OCI-LY3 (cell line): ENCODE data around the gene ZNF175.

Experiments
- EZH2phosphoT487 ChIP-seq: fragments of 200-600 bp; shearing (Covaris generic); IDR thresholded peaks from 2 replicates; pipeline ENCODE4 v1.6.1; 2018; ENCODE audit warnings: antibody characterized with exemption, mixed run types, low read depth
- TF ChIP-seq, protein P1 (sequence below): fragments of 200-600, 300-600 bp; sonication (generic); IDR thresholded peaks from 2 replicates; pipeline ENCODE4 v1.5.1; 2014; ENCODE audit warnings: antibody characterized with exemption, low read length, low read depth

DNA sequence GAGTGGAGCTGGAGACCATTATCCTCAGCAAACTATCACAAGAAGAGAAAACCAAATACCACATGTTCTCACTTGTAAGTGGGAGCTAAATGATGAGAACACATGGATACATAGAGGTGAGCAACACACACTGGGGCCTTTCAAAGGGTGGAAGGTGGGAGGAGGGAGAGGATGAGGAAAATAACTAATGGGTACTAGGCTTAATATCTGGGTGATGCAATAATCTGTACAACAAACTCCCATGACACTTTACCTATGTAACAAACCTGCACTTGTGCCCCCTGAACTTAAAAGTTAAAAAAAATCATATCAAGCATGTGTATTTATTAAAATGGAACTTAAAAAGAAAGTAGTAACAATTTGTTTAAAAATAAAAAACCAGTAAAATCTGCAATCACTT lies 70.6 kb downstream of the ZNF175 start:
- TF ChIP-seq, protein P1, sequence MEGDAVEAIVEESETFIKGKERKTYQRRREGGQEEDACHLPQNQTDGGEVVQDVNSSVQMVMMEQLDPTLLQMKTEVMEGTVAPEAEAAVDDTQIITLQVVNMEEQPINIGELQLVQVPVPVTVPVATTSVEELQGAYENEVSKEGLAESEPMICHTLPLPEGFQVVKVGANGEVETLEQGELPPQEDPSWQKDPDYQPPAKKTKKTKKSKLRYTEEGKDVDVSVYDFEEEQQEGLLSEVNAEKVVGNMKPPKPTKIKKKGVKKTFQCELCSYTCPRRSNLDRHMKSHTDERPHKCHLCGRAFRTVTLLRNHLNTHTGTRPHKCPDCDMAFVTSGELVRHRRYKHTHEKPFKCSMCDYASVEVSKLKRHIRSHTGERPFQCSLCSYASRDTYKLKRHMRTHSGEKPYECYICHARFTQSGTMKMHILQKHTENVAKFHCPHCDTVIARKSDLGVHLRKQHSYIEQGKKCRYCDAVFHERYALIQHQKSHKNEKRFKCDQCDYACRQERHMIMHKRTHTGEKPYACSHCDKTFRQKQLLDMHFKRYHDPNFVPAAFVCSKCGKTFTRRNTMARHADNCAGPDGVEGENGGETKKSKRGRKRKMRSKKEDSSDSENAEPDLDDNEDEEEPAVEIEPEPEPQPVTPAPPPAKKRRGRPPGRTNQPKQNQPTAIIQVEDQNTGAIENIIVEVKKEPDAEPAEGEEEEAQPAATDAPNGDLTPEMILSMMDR, result no peak
- TF ChIP-seq EZH2phosphoT487, result no peak
